HG03469 (cell line): Measurements from ENCODE around the gene SELENOO.

ENCODE experiments used
- ATAC-seq: cut with Tn5 transposase; IDR thresholded peaks from one replicate; pipeline ENCODE4 v1.9.1; 2021; ENCODE audit warnings: mild to moderate bottlenecking, moderate library complexity, moderate number of reproducible peaks; ENCODE audit not compliant: unreplicated experiment

The SELENOO gene

DNA sequence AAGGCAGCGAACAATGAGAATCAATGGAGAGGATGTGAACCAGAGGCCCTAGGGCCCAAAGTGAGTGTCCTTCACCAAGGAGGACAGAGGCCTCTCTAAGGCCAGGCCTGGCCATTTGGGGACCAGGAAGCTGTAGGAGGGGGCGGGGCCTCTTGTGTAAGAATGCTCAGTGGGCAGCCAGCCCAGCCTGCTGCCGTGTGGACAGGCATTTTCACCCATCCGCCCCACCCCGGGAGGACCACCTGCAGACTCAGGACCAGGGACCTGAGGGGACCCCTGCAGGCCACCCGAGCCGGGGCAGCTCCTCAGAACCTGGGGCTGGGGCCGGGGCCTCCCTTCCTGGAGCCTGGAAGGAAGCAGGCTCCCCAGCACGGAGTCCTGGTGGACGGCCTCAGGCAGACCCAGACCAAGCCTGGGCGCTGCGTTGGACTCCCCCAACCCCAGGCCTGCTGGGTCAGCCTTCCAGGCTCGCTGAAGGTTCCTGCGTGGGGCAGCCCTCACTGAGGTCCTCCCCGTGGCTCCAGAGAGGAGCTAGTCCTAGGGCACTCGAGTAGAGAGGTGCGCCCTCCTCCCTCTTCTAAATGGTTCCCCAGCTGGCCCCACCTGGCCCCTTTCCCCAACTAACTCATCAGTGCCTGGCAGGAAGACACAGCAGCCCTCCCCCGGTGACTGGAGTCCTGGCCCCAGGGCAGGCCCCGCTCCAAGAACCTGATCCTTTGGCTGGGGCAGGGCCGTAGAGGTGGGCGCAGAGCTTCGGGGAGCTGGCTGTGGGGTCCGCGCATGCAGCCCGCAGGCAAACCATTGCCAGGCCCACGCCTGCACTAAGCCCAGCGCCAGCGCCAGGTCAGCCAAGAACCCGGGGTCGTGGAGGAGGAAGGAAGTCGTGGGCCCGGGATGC lies 16.6 kb upstream of the SELENOO start:
- ATAC-seq, result no peak

GRCh38 chr22:50184902-50185374 lies 15.9 kb upstream of the SELENOO start:
- no peak for ATAC-seq

GRCh38 chr22:50185375-50186087 lies 15.3 kb upstream of the SELENOO start, which contains the start of gene TRABD:
Gene TRABD (plus strand): TSS chr22:50185913. CDS start chr22:50193061, 7,148 bp downstream.
- ATAC-seq, result no peak

GRCh38 chr22:50186181-50186714 lies 14.6 kb upstream of the SELENOO start:
- no peak for ATAC-seq

DNA sequence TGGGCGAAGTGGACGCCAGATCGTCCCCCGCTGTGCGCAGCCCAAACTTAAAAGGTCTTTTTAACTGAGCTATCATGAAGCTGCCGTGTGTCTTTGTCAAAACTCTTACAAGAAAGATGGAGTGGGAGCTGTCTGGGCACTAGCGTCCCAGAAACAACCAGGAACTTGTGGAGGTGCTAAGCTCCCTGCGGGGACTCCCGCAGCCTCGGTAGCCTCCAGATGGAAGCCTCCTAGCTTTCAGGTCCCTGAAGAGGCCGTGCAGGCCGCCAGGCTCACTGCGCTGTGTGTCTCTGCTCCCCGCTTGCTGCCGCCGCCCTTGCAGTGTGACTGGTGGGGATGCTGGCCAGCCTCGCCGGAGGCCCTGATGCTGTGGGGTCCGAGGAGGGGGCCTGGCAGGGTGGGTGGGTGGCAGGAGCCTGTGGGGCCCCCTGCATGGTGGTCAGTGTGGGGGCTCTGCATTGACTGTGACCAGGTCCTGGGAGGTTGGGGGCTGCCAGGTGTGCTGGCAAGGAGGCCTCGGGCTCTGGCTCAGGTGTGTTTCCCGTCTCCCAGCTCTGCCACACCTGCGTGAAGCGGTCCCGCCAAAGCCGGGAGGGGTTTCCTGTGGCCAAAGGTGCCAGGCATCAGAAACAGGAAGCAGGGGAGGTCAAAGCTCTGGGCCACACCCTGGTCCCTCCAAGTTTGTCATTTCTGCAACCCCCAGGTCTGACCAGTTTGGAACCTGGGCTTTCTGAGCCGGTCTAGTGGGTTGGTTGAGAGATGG lies 13.9 kb upstream of the SELENOO start:
- ATAC-seq, result no peak

DNA sequence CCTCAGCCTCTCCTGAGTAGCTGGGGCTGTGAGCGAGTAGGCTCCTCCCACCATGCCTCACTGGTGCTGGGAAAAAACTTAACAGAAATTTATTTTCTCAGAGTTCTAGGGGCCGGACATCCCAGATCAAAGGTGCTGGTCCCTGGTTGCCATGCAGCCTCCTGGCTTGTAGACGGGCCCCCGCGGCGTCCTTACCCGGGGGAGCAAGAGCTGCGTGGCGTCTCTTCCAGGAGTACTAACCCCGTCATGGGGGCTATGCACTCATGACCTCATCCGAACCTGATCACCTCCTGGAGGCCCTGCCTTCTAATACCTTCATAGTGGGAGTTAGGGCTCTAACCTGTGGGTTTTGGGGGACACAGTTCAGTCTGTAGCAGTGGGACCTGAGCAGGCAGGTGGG lies 12.5 kb upstream of the SELENOO start:
- no peak for ATAC-seq

GRCh38 chr22:50189184-50189848 lies 11.5 kb upstream of the SELENOO start:
- no peak for ATAC-seq

- no peak for ATAC-seq
These were observed 11.0 kb upstream of the SELENOO start for GRCh38 chr22:50189849-50190181.

DNA sequence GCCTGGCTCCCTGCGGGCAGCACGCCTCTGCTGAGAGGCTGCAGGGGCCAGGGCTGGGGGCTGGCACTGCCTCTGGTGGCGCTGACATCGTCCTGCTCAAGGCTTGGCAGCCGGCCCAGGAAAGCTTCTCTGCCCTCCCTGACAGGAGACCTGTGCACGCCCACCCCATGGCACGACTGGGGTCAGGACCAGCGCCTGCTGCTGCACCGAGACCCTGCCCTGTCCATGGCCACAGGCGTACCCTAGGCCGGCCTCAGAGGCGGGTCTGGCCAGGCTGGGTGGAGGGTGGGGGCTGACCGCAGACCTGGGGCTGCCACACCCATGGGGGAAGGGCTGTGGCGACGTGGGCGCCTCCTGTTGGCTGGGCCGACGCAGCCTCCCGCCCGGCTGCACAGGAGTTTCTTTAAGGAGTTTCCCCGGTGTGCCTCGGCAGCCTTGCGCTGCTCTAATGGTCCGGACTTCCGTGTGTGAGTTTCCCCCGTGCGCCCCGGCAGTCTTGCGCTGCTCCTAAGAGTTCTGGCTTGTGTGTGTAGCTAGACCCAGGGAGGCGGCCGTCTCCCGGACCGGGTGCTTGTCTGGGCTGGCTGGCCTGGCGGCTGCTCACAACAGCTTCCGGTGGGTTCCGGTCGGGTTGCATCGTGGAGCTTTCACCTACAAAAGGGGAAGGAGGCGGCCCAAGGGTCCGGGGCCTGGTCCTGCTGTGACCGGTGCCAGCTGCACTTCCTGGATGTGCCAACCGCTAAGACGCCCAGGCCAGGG lies 10.4 kb upstream of the SELENOO start:
- no peak for ATAC-seq

- no peak for ATAC-seq
These were observed 9.7 kb upstream of the SELENOO start for GRCh38 chr22:50190941-50191741.

GRCh38 chr22:50192436-50193204 lies 8.2 kb upstream of the SELENOO start:
- no peak for ATAC-seq

GRCh38 chr22:50193621-50194020 lies 7.2 kb upstream of the SELENOO start:
- no peak for ATAC-seq

GRCh38 chr22:50194037-50194805 lies 6.6 kb upstream of the SELENOO start:
- no peak for ATAC-seq

DNA sequence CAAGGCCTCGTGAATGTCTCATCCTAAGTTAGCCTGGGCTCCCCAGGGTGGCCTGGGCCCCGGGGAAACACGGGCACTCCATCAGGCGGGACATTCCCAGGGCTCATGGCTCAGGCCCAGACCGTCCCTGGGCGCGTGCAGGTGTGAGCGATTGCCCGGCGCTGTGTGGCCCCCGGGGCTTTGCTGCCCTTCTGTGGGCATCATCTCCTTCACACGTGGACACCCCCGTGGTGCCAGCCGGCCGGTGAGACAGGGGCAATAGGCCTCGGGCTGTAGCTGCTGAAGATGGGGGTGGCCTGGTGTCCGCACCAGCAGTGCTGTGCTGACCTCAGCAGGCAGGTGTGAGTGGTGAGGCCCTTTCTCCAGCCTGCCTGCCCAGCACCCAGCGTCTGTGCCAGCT lies 4.6 kb upstream of the SELENOO start:
- ATAC-seq, result no peak

GRCh38 chr22:50197000-50197800 lies 3.6 kb upstream of the SELENOO start:
- ATAC-seq, result no peak

GRCh38 chr22:50197856-50198623 lies 2.8 kb upstream of the SELENOO start:
- no peak for ATAC-seq
